Panc1 (cell line): ENCODE measurements around the gene NACC1. TPM values are rescaled to one million over a fixed set of nuclear protein-coding genes. Genes with fewer than 3 reads are reported as not detected.

ENCODE experiments used
- ATAC-seq: fragments of 200-7000 bp; cut with Tn5 transposase; 2 replicates; pipeline ENCODE4 v1.9.1; 2020; ENCODE audit warnings: mild to moderate bottlenecking, moderate library complexity
- BruUV-seq: library from RNA; stranded (reverse); fragments of 400-500 nt; replicated peaks from 2 replicates; lab custom pipeline; 2021; lab: Mats Ljungman, UMichigan
- CTCF ChIA-PET: fragments of 300-600 bp; sonication (Branson Sonifier 250); formaldehyde crosslinking; loops from one replicate; lab custom pipeline; 2022; ENCODE audit warnings: antibody characterized with exemption; lab: Charles Lee
- POLR2A ChIA-PET: fragments of 300-600 bp; sonication (Branson Sonifier 250); formaldehyde crosslinking; loops from one replicate; lab custom pipeline; 2022; ENCODE audit warnings: antibody characterized with exemption; lab: Charles Lee
- DNase-seq: peaks from one replicate; pipeline ENCODE4 v3.0.0-alpha.2; 2010; ENCODE audit warnings: low read depth, low spot score
- H3K27ac ChIP-seq: 2 replicates; pipeline ENCODE4 v1.5.1; 2011; ENCODE audit warnings: mild to moderate bottlenecking, low read length, inconsistent platforms
- H3K27me3 ChIP-seq: fragments of 200-500 bp; sonication (Bioruptor generic); 2 replicates; pipeline ENCODE4 v1.6.0; 2014; ENCODE audit warnings: low read length, inconsistent platforms; ENCODE audit not compliant: control insufficient read depth, insufficient read depth
- H3K36me3 ChIP-seq: fragments of 200-500 bp; sonication (Bioruptor generic); 2 replicates; pipeline ENCODE4 v1.5.1; 2014; ENCODE audit warnings: inconsistent platforms, mild to moderate bottlenecking, low read length, moderate library complexity; ENCODE audit not compliant: control insufficient read depth, insufficient read depth
- H3K4me1 ChIP-seq: 2 replicates; pipeline ENCODE4 v1.5.1; 2011; ENCODE audit warnings: inconsistent platforms, mild to moderate bottlenecking, low read length, moderate library complexity; ENCODE audit not compliant: control insufficient read depth, insufficient read depth
- H3K4me3 ChIP-seq, 2 experiments: 2 replicates each; pipeline ENCODE4 v1.5.1; 2011 to 2012; ENCODE audit warnings: low read depth in 2 of 2, low read length in 2 of 2, mild to moderate bottlenecking in 2 of 2, inconsistent platforms in 1 of 2, moderate library complexity in 1 of 2
- H3K9me3 ChIP-seq: fragments of 200-500 bp; sonication (Bioruptor generic); 2 replicates; pipeline ENCODE4 v1.5.1; 2014; ENCODE audit warnings: low read depth, mild to moderate bottlenecking, inconsistent platforms, low read length, moderate library complexity; ENCODE audit not compliant: control insufficient read depth, insufficient read depth
- CTCF ChIP-seq: fragments of 450-650 bp; IDR thresholded peaks from 2 replicates; pipeline ENCODE4 v1.5.1; 2017; ENCODE audit warnings: mild to moderate bottlenecking
- POLR2AphosphoS5 ChIP-seq: IDR thresholded peaks from 2 replicates; pipeline ENCODE4 v1.6.1; 2012; ENCODE audit warnings: mild to moderate bottlenecking, low read depth, low read length, moderate library complexity
- SIN3A ChIP-seq: IDR thresholded peaks from 2 replicates; pipeline ENCODE4 v1.6.1; 2012; ENCODE audit warnings: low read depth, mild to moderate bottlenecking, low read length, moderate library complexity, borderline replicate concordance; ENCODE audit not compliant: insufficient read depth
- TCF7L2 ChIP-seq: IDR thresholded peaks from 2 replicates; pipeline ENCODE4 v1.6.1; 2011; ENCODE audit warnings: mild to moderate bottlenecking, low read depth, low read length, inconsistent platforms
- in situ Hi-C: cut with HindIII; loops from 2 replicates; pipeline ENCODE4 v1.10.0; 2016; ENCODE audit warnings: low sequenced_read_pairs, low pct_unique_long_range_greater_than_20kb
- intact Hi-C: fragments of 100-400 bp; cut with micrococcal nuclease; formaldehyde crosslinking; loops from one replicate; pipeline ENCODE4 v1.10.0; 2022; ENCODE audit not compliant: unreplicated experiment
- total RNA-seq: library from RNA; stranded (reverse); gene quantifications from one replicate; pipeline ENCODE4 v1.2.1, GENCODE V29; 2021; ENCODE audit not compliant: unreplicated experiment
- TF ChIP-seq, protein P1 (sequence below), 2 experiments: IDR thresholded peaks; 2 replicates each; pipeline ENCODE4 v1.6.1; 2011 to 2012; ENCODE audit warnings: low read depth in 2 of 2, control low read depth in 1 of 2, low read length in 1 of 2, mild to moderate bottlenecking in 1 of 2, moderate library complexity in 1 of 2; ENCODE audit not compliant: insufficient read depth in 1 of 2

The NACC1 gene
- total RNA-seq, 1 experiment from 2014 or later, result 129 TPM

GRCh38 chr19:13120817-13121216 is 2.8 kb downstream of the NACC1 start:
- H3K27me3 ChIP-seq, result no peaks in the 10 kb centered on the region
- H3K4me1 ChIP-seq, result peaks cover 18% of the 10 kb centered on the region
- no peak for ATAC-seq
- intact Hi-C loops (no loop called here), in situ Hi-C loops (no loop called here)
- CTCF ChIA-PET, result no interaction called here
- POLR2A ChIA-PET, result no interaction called here
- peaks cover 4% of the 10 kb centered on the region for H3K36me3 ChIP-seq
- H3K4me3 ChIP-seq, result no peak overlapping the region
- no TSS peak for BruUV-seq
- no peak for DNase-seq
- no peaks in the 10 kb centered on the region for H3K9me3 ChIP-seq
- H3K27ac ChIP-seq, result no peak overlapping the region
- TF ChIP-seq, protein P1, sequence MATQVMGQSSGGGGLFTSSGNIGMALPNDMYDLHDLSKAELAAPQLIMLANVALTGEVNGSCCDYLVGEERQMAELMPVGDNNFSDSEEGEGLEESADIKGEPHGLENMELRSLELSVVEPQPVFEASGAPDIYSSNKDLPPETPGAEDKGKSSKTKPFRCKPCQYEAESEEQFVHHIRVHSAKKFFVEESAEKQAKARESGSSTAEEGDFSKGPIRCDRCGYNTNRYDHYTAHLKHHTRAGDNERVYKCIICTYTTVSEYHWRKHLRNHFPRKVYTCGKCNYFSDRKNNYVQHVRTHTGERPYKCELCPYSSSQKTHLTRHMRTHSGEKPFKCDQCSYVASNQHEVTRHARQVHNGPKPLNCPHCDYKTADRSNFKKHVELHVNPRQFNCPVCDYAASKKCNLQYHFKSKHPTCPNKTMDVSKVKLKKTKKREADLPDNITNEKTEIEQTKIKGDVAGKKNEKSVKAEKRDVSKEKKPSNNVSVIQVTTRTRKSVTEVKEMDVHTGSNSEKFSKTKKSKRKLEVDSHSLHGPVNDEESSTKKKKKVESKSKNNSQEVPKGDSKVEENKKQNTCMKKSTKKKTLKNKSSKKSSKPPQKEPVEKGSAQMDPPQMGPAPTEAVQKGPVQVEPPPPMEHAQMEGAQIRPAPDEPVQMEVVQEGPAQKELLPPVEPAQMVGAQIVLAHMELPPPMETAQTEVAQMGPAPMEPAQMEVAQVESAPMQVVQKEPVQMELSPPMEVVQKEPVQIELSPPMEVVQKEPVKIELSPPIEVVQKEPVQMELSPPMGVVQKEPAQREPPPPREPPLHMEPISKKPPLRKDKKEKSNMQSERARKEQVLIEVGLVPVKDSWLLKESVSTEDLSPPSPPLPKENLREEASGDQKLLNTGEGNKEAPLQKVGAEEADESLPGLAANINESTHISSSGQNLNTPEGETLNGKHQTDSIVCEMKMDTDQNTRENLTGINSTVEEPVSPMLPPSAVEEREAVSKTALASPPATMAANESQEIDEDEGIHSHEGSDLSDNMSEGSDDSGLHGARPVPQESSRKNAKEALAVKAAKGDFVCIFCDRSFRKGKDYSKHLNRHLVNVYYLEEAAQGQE (IDR thresholded peaks at IDR 0.05; ENCODE audit: insufficient read depth in 1 of 2, low read depth in 2 of 2, low read length in 1 of 2), result no peak
- TF ChIP-seq CTCF (no peak), POLR2AphosphoS5 (no peak), SIN3A (no peak), TCF7L2 (no peak)

DNA sequence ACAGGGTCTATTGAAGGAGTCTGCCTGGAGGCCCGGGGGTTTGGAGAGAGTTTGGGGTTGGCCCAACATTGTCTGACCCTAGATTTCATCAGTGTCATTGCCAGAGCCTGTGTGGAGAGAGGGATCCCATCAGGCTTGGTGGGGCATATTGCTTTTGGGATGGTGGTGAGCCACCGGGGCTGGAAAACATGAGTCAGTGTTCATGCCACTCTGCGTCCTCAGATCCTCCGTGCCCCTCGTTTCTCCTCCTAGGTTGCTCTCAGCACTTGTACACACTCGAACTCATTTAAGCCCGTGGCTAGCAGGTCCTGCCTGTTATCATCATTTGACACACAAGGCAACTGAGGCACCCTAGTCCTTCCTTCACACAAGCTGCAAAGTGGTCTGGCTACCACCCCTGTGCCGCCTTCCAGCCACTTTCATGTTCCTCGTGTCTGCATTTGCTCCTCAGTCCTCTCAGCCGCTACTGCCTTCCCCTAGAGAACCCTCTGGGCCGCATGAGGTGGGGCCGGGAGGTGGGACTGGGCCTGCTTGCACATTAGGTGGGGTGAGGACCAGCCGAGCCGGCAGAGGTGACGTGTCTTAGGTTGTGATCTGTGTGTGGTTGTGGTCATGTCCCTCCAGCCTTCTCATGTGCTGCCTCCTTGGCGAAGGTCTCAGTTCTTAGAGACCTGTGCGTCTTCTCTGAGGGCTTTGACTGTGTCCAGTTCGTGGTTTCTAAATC is 3.6 kb downstream of the NACC1 start:
- TF ChIP-seq, protein P1 (IDR thresholded peaks at IDR 0.05; ENCODE audit: insufficient read depth in 1 of 2, low read depth in 2 of 2, low read length in 1 of 2), result no peak
- TF ChIP-seq POLR2AphosphoS5 (no peak), TCF7L2 (no peak), SIN3A (no peak), CTCF (no peak)
- Histone ChIP-seq H3K4me3 (no peak overlapping the region), H3K9me3 (no peaks in the 10 kb centered on the region), H3K27ac (no peak overlapping the region), H3K4me1 (peaks cover 18% of the 10 kb centered on the region), H3K27me3 (no peaks in the 10 kb centered on the region), H3K36me3 (no peaks in the 10 kb centered on the region; the same call in none of the 2 replicates)
- ChIA-PET CTCF (no interaction called here), POLR2A (no interaction called here)
- ATAC-seq (no peak), DNase-seq (no peak)
- intact Hi-C loops (no loop called here), in situ Hi-C loops (no loop called here)
- BruUV-seq, result no TSS peak
